HL-60 (cell line): Measurements from ENCODE around the gene ENDOV.

Source experiments
- DNase-seq, 2 experiments: peaks; one replicate each; pipeline ENCODE4 v3.0.0-alpha.2; 2010 to 2020; ENCODE audit warnings: low read depth in 1 of 2, low spot score in 1 of 2
- H3K27ac ChIP-seq: fragments of 250-450 bp; sonication (Bioruptor Pico); replicated peaks from 2 replicates; pipeline ENCODE4 v1.5.1; 2020; ENCODE audit warnings: mild to moderate bottlenecking, moderate library complexity
- H3K27me3 ChIP-seq: fragments of 250-450 bp; sonication (Bioruptor Pico); 2 replicates; pipeline ENCODE4 v1.5.1; 2021; ENCODE audit warnings: mild to moderate bottlenecking, moderate library complexity; ENCODE audit not compliant: insufficient read depth, poor library complexity, severe bottlenecking
- H3K4me3 ChIP-seq: replicated peaks from 2 replicates; pipeline ENCODE4 v1.5.1; 2011; ENCODE audit warnings: mild to moderate bottlenecking, control low read depth, low read length; ENCODE audit not compliant: insufficient read depth
- CTCF ChIP-seq: IDR thresholded peaks from one replicate; pipeline ENCODE4 v1.5.1; 2011; ENCODE audit warnings: low read length, control low read depth, inconsistent platforms; ENCODE audit not compliant: insufficient read depth
- GABPA ChIP-seq: IDR thresholded peaks from 2 replicates; pipeline ENCODE4 v1.6.1; 2012; ENCODE audit warnings: low read depth
- POLR2AphosphoS5 ChIP-seq: IDR thresholded peaks from 2 replicates; pipeline ENCODE4 v1.6.1; 2012; ENCODE audit warnings: low read depth
- REST ChIP-seq: IDR thresholded peaks from 2 replicates; pipeline ENCODE4 v1.6.1; 2012; ENCODE audit warnings: low read depth; ENCODE audit not compliant: insufficient replicate concordance
- SPI1 ChIP-seq: IDR thresholded peaks from 2 replicates; pipeline ENCODE4 v1.6.1; 2012; ENCODE audit warnings: low read depth, mild to moderate bottlenecking, borderline replicate concordance

ENDOV gene

GRCh38 chr17:80478487-80479245 lies 63.7 kb downstream of the ENDOV start:
- H3K27me3 ChIP-seq: peaks cover 62% of the 10 kb centered on the region

GRCh38 chr17:80479246-80479566 lies 64.2 kb downstream of the ENDOV start:
- Histone ChIP-seq H3K27me3 (peaks cover 59% of the 10 kb centered on the region), H3K27ac (no peak overlapping the region), H3K4me3 (no peak overlapping the region)
- no peak for DNase-seq
- no peak for TF ChIP-seq SPI1
- no peak for TF ChIP-seq CTCF
- TF ChIP-seq GABPA: no peak
- TF ChIP-seq POLR2AphosphoS5: no peak
- no peak for TF ChIP-seq REST

More at GRCh38 chr17:80478487-80479245, 63.7 kb downstream of the ENDOV start:
- Histone ChIP-seq H3K4me3 (no peak overlapping the region), H3K27ac (no peak overlapping the region)
- TF ChIP-seq REST: no peak
- no peak for TF ChIP-seq POLR2AphosphoS5
- no peak for TF ChIP-seq CTCF
- no peak for TF ChIP-seq GABPA
- no peak for TF ChIP-seq SPI1
- DNase-seq: no peak

GRCh38 chr17:80480248-80480647 lies 65.3 kb downstream of the ENDOV start:
- no peak for DNase-seq
- Histone ChIP-seq H3K27me3 (peaks cover 49% of the 10 kb centered on the region), H3K4me3 (no peak overlapping the region), H3K27ac (no peak overlapping the region)
- TF ChIP-seq GABPA: no peak

- no peak overlapping the region for H3K4me3 ChIP-seq
- H3K27ac ChIP-seq: no peak overlapping the region
- DNase-seq: no peak
- H3K27me3 ChIP-seq: peaks cover 44% of the 10 kb centered on the region
- TF ChIP-seq POLR2AphosphoS5 (no peak), CTCF (no peak), GABPA (no peak), SPI1 (no peak), REST (no peak)
Measured at GRCh38 chr17:80481284-80482057, 66.5 kb downstream of the ENDOV start.
